Activated CD8-positive, alpha-beta memory T cell treated with anti-CD3 and anti-CD28 coated beads for 36 hours (primary cell): ENCODE results near the gene JSRP1. TPM values are rescaled to one million over a fixed set of nuclear protein-coding genes. Genes with fewer than 3 reads are reported as not detected.

Source experiments
- CTCF ChIA-PET: fragments of 350-600 bp; sonication (Branson Sonifier 250); formaldehyde crosslinking; loops from one replicate; lab custom pipeline; 2021; ENCODE audit warnings: antibody characterized with exemption; lab: Charles Lee
- POLR2A ChIA-PET: fragments of 350-600 bp; sonication (Branson Sonifier 250); formaldehyde crosslinking; loops from one replicate; lab custom pipeline; 2021; ENCODE audit warnings: antibody characterized with exemption; lab: Charles Lee
- total RNA-seq, 2 experiments: library from RNA; stranded (reverse); gene quantifications; one replicate each; pipeline ENCODE4 v1.2.3, GENCODE V29; 2021

The JSRP1 gene
- total RNA-seq, 2 experiments from 2014 or later: 0.61 to 1.3 TPM

DNA sequence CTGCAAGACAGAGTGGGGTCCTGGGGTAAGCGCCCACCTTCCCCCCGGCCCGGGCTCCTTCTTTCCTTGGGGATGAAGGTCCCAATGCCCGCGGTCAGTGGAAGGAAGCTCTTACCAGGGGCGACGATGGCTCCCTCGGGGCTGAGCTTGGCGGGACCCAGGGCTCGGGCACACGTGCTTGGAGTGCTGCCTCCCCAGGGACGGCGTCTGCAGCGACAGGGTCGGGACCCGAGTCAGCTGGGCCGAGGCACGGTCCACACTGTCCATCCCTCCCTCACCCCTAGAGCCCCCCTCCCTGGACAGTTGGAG lies 3.5 kb downstream of the JSRP1 start:
- ChIA-PET POLR2A (interaction anchor here (1.0 to 1.7 kb wide), 3 partner anchors 8 to 20 kb away, joined by 3 to 7 read pairs (median 3); no protein-coding TSS in a partner anchor), CTCF (interaction anchor here (0.8 to 6.1 kb wide), 6 partner anchors 9 to 36 kb away, joined by 3 to 40 read pairs (median 6); partner anchors contain the start of gene PLEKHJ1)

DNA sequence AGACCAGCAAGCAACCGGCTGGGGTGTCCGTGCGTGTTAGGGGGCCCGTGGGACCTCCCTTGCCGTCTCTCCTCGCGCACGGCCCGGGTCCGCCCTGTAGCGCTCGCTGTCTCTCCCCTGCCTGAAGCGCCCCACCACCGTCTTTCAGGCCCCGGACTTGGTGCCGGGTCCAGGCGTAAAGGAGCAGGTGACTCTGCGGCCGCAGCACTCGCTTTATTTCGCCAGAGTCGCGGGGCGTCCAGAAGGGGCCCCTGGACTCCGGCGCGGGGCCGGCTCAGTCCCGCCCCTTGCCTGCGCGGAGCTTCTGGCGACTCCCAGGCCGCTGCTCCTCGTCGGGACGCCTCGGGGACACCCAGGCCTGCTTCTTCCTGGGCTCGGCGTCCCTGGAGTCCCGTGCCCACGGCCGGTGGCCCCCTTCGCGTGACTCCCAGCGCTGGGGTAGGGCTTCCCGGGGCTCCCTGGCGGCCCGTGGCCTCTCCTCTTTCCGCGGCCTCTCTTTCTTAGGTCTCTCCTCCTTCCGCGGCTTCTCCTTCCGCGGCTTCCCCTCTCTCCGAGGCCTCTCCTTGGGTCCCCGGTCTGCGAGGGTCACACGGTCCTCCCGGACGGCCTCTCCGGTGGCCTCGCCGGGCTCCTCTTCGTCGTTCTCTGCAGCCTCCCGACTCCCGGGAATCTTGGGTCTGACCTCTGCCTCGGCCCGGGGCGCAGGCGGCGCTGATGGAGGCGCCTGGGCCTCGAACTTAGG lies 4.0 kb downstream of the JSRP1 start:
- POLR2A ChIA-PET: interaction anchor here (0.9 to 1.7 kb wide), 5 partner anchors 8 to 22 kb away, joined by 3 to 7 read pairs (median 4); no protein-coding TSS in a partner anchor
- CTCF ChIA-PET: interaction anchor here (1.4 to 6.1 kb wide), 4 partner anchors 9 to 22 kb away, joined by 3 to 40 read pairs (median 15); no protein-coding TSS in a partner anchor

DNA sequence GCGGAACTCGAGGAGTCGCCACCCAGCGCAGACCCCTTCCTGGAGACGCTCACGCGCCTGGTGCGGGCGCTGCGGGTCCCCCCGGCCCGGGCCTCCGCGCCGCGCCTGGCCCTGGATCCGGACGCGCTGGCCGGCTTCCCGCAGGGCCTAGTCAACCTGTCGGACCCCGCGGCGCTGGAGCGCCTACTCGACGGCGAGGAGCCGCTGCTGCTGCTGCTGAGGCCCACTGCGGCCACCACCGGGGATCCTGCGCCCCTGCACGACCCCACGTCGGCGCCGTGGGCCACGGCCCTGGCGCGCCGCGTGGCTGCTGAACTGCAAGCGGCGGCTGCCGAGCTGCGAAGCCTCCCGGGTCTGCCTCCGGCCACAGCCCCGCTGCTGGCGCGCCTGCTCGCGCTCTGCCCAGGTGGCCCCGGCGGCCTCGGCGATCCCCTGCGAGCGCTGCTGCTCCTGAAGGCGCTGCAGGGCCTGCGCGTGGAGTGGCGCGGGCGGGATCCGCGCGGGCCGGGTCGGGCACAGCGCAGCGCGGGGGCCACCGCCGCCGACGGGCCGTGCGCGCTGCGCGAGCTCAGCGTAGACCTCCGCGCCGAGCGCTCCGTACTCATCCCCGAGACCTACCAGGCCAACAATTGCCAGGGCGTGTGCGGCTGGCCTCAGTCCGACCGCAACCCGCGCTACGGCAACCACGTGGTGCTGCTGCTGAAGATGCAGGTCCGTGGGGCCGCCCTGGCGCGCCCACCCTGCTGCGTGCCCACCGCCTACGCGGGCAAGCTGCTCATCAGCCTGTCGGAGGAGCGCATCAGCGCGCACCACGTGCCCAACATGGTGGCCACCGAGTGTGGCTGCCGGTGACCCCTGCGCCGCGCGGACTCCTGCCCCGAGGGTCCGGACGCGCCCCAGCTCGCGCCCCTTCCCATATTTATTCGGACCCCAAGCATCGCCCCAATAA lies 4.8 kb downstream of the JSRP1 start:
- ChIA-PET CTCF (interaction anchor here (0.5 to 6.1 kb wide), 3 partner anchors 10 to 53 kb away, joined by 3 to 40 read pairs (median 21); no protein-coding TSS in a partner anchor), POLR2A (interaction anchor here (0.9 to 1.7 kb wide), 4 partner anchors 9 to 23 kb away, joined by 3 to 7 read pairs (median 4); no protein-coding TSS in a partner anchor)

DNA sequence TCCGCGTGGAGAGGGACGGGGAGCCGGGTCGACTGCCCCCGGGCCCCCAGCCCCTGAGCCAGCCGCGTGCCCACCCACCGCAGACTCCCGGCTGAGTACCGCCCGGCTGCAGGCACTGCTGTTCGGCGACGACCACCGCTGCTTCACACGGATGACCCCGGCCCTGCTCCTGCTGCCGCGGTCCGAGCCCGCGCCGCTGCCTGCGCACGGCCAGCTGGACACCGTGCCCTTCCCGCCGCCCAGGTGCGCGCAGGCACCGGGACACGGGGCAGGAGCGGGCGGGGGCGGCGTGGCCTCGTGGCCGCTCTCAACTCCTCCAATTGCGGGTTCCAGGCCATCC lies 5.5 kb downstream of the JSRP1 start:
- POLR2A ChIA-PET: interaction anchor here (1.5 kb wide), 1 partner anchor 10 kb away, joined by 6 read pairs; no protein-coding TSS in a partner anchor
- CTCF ChIA-PET: interaction anchor here (6.1 kb wide), 1 partner anchor 11 kb away, joined by 40 read pairs; no protein-coding TSS in a partner anchor

DNA sequence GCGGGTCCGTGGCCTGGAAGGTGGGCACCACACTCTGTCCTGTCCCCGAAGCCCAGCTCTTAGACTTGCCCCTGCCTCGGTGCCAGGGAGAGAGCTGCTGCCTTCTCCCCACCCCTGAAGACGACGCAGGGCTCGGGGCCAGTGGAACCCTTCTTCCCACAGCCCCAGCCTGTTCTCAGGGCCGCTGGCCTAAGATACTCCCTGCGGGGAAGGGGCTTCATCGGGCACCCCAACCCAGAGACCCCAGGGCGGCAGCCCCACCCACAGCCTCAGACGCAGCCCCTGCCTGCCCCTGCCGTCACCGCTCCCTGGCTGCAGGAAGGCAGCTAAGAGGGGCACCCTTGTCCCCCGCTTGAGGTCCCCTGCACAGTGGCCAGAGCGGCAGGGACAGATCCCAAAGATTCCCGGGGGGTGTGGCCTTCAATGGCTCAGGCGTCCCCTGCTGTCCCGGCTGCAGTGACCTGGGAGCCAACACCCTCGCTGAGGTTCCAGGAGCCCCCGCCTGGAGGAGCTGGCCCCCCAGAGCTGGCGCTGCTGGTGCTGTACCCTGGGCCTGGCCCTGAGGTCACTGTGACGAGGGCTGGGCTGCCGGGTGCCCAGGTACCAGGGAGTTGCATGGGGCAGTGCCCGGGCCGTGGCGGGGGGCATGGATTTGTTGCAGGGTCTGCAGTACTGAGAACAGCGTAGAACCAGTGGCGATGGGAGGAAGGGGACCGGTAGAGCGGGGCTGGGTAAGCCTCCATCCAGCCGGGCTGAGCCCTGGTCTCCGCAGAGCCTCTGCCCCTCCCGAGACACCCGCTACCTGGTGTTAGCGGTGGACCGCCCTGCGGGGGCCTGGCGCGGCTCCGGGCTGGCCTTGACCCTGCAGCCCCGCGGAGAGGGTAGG lies 6.1 kb downstream of the JSRP1 start:
- CTCF ChIA-PET: interaction anchor here (6.1 kb wide), 1 partner anchor 11 kb away, joined by 40 read pairs; no protein-coding TSS in a partner anchor
- POLR2A ChIA-PET: interaction anchor here (0.5 to 1.5 kb wide), 5 partner anchors 10 to 188 kb away, joined by 3 to 8 read pairs (median 6); partner anchors contain the start of gene PLEKHJ1

DNA sequence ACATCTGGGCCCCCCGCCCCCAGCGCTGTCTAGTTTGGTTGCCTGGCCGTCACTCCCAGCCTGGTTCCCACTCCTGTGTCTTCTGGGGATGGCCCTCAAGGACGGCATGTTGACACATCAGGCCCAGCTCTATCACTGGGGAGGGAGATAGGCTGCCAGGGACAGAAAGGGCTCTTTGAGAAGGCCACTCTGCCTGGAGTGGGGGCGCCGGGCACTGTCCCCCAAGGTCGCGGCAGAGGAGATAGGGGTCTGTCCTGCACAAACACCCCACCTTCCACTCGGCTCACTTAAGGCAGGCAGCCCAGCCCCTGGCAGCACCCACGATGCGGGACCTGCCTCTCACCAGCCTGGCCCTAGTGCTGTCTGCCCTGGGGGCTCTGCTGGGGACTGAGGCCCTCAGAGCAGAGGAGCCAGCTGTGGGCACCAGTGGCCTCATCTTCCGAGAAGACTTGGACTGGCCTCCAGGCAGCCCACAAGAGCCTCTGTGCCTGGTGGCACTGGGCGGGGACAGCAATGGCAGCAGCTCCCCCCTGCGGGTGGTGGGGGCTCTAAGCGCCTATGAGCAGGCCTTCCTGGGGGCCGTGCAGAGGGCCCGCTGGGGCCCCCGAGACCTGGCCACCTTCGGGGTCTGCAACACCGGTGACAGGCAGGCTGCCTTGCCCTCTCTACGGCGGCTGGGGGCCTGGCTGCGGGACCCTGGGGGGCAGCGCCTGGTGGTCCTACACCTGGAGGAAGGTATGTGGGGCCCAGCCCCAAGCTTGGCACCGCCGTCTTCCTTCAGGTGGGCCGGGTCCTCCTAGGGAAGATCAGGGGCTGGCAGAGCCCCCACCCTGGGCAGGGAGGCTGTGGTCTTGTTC lies 7.0 kb downstream of the JSRP1 start, which contains the start of gene AMH:
Gene AMH (plus strand): TSS at position 314 of the 857 bp plus-strand sequence. CDS start 10 bp downstream, at position 324.
- CTCF ChIA-PET: interaction anchor here (6.1 kb wide), 1 partner anchor 10 kb away, joined by 40 read pairs; no protein-coding TSS in a partner anchor
- POLR2A ChIA-PET: interaction anchor here (0.7 to 1.5 kb wide), 5 partner anchors 9 to 23 kb away, joined by 3 to 8 read pairs (median 3); partner anchors contain the start of gene PLEKHJ1

DNA sequence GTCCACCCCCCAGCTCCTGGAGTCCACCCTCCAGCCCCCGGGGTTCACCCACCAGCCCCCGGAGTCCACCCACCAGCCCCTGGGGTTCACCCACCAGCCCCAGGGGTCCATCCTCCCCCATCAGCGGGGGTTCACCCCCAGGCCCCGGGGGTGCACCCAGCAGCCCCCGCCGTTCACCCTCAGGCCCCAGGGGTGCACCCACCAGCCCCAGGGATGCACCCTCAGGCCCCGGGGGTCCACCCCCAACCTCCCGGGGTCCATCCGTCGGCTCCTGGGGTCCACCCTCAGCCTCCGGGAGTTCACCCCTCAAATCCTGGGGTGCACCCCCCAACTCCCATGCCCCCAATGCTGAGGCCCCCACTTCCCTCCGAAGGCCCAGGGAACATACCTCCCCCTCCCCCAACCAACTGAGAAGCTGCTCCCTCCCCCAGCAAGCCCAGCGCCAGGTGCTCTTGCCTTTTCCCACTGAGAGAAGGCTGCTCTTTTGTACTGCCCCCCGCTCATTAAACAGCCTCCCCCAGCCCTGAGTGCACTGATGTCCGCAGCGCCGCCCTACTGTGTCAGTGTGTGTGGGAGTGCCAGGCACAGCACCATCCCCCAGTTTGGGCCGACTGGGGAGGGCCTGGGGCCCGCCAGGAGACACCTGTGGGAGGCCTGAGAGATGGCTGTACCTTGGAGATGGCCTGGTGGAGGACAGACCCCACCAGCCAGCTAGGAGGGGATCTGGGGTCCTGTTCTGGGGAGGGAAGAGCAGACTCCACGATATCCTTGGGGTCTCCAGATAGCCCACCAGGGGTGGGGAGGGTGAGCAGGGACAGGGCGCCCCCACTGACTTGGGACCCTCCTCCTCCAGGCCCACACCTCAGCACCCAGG lies 7.8 kb downstream of the JSRP1 start:
- ChIA-PET CTCF (interaction anchor here (6.1 kb wide), 1 partner anchor 9 kb away, joined by 40 read pairs; no protein-coding TSS in a partner anchor), POLR2A (interaction anchor here (0.7 to 1.4 kb wide), 3 partner anchors 10 to 24 kb away, joined by 3 read pairs; no protein-coding TSS in a partner anchor)

DNA sequence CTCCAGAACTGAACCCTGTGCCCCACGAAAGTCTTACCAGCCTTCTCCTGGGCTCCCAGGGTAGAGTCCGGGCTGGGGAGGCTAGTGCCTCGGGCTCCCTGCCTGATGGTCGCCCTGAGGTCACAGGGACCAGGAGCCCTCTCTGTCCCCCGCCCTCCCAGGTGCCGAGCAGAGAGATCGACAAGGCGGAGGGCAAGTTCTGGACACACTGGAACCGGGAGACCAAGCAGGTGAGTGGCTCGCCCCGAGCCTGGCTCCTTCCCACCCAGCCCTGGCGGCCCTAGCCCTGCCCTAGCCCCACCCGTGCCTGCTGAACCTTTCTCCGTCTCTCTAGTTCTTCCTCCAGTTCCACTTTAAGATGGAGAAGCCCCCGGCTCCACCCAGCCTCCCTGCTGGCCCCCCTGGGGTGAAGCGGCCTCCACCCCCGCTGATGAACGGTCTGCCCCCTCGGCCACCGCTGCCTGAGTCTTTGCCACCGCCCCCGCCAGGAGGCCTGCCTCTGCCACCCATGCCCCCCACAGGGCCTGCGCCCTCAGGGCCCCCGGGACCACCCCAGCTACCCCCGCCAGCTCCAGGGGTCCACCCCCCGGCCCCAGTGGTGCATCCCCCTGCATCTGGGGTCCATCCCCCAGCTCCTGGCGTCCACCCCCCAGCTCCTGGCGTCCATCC lies 8.7 kb downstream of the JSRP1 start:
- CTCF ChIA-PET: no interaction called here

DNA sequence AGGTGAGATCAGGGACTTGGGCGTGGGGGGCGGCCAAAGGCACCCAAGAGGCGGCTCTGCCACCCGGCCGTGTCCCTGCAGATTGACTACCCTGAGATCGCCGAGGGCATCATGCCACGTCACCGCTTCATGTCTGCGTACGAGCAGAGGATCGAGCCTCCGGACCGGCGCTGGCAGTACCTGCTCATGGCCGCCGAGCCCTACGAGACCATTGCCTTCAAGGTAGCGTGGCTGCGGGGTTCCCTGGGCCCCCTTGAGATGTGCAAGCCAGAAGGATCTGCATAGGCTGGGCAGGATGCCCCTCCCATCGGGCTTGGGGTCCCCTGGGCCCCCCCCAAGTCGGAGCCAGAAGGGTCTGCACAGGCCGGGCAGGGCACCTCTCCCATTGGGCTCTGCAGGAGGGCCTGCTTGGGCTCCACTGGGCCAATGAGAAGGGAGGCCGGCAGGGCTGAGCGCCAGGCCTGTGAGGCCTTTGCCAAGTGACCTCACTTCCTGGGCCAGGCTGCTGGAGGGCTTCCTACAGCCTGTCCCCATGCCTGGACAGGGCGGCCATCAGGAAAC lies 9.3 kb downstream of the JSRP1 start:
- ChIA-PET CTCF (no interaction called here), POLR2A (no interaction called here)

More for the DNA sequence above, 8.7 kb downstream of the JSRP1 start:
- POLR2A ChIA-PET: interaction anchor here (0.7 kb wide), 1 partner anchor 10 kb away, joined by 3 read pairs; no protein-coding TSS in a partner anchor

DNA sequence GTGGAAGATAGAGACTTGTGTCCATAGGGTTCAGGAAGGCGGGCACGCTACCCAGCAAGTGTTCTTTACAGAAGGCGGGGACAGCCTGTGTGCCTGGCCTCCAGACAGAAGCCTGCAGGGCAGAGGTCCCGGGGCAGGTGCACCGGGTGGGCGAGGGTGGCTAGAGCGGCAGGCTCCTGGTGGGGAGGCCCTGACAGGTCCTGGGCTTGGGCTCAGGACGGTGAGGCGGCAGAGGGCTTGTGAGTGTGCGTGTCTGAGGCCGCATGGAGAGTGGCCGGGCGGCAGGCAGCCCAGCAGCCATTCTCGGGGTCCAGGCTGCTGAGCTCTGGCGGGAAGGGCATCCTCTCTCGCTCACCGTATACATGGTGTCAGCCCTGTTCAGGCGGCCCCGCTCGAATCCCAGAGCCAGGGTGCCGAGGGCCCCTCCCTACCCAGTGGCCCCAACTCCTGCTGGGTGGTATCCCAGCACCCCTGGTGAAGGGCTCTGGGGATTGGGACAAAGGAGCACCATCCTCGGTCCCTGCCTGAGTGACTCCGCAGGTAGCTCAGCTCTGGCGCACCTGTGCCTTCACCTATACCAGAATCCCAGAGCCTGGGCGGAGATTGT lies 10.1 kb downstream of the JSRP1 start:
- ChIA-PET CTCF (no interaction called here), POLR2A (no interaction called here)

DNA sequence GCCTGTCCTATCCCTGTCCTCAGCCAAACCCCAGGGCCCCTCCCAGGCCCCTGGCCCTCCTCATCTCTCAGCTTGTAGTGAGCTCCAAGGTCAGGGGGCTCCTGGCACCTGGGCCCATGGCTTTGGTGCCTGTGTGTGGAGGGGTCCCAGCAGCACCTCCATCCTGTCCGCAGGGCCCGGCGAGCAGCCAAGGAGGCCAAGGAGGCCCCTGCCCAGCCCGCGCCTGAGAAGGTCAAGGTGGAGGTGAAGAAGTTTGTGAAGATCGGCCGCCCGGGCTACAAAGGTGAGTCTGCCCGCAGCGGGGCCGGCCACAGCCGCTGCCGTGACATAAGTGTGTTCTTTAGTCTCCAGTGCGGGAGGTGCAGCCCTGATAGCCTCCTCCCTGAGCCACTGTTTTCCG lies 10.9 kb downstream of the JSRP1 start:
- ChIA-PET CTCF (no interaction called here), POLR2A (no interaction called here)

DNA sequence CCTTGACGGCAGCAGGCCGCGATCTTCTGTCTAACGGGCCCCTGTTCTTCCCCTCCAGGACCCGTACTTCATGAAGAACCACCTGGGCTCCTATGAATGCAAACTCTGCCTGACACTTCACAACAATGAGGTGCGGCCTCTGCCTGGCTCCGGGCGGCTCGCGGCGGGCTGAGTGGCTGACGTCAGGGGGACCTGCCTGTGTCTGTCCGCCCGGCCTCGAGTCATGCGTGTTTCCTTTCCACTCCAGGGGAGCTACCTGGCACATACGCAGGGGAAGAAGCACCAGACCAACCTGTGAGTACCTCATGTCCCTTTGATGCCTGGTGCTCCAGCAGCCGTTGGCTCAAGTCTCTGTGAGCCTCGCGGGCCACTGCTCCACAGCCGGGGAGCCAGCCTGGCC lies 11.7 kb downstream of the JSRP1 start:
- CTCF ChIA-PET: no interaction called here
- POLR2A ChIA-PET: no interaction called here

DNA sequence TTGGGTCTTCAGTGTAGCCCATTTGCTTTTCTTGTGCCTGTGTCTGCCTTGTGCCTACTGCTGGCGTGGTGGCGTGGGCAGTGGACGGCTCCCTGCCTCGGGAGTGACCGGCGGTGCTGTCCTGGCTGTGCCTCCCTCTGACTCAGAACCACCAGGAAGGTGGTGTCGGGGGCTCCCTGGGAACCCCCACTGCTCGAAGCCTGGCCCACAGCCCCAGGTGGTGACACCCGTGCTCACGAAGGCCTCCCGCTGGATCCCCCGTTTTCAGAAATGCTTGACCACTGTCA lies 12.1 kb downstream of the JSRP1 start:
- ChIA-PET POLR2A (no interaction called here), CTCF (interaction anchor here (2.8 kb wide), 1 partner anchor 17 kb away, joined by 10 read pairs; no protein-coding TSS in a partner anchor)

DNA sequence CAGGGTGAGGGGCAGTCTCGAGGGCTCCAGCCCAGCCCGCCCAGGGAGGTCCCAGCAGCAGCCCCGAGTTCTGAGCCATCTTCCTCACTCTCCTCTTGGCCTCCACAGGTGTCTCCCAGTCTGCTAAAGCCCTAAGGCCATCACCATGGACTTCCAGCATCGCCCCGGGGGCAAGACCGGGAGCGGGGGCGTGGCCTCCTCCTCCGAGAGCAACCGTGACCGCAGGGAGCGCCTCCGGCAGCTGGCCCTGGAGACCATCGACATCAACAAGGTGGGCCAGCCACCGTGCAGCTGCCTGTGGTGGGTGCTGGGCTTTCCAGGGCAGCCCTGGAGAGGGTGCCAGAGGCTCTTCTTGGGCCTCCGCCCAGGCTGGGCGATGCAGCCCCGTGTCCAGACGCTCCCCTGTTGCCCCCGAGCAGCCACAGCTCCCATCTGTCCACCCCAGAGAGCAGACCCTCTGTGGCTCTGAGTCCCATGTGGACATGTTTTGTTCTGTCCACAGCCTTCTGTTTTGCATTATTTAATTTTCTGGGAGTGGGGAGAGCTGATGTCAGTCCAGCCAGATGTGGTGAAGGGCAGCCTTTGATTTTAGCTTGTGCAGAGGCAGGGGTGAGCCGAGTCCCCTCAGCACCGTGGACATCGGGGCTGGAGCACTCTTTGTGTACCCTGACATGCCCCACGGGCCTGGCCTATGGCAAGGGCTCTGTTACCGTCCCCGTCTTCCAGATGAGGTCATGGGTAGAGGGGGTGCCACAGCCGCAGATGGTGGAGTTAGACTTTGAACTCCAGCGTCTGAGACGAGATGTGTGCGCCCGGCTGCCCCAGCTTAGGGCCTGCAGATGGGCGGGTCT lies 12.7 kb downstream of the JSRP1 start:
- ChIA-PET CTCF (interaction anchor here (2.8 kb wide), 1 partner anchor 17 kb away, joined by 10 read pairs; no protein-coding TSS in a partner anchor), POLR2A (no interaction called here)
